HL-60 (cell line): ENCODE results near the gene BARD1.
"Not testable (repeated sequence)": the region's sequence is repeated elsewhere in the genome, so short reads cannot be mapped to it uniquely, and the experiment has no call there.

Experiments used
- DNase-seq, 2 experiments: peaks; one replicate each; pipeline ENCODE4 v3.0.0-alpha.2; 2010 to 2020; ENCODE audit warnings: low read depth in 1 of 2, low spot score in 1 of 2
- H3K27ac ChIP-seq: fragments of 250-450 bp; sonication (Bioruptor Pico); replicated peaks from 2 replicates; pipeline ENCODE4 v1.5.1; 2020; ENCODE audit warnings: mild to moderate bottlenecking, moderate library complexity
- H3K27me3 ChIP-seq: fragments of 250-450 bp; sonication (Bioruptor Pico); 2 replicates; pipeline ENCODE4 v1.5.1; 2021; ENCODE audit warnings: mild to moderate bottlenecking, moderate library complexity; ENCODE audit not compliant: insufficient read depth, poor library complexity, severe bottlenecking
- H3K4me3 ChIP-seq: replicated peaks from 2 replicates; pipeline ENCODE4 v1.5.1; 2011; ENCODE audit warnings: mild to moderate bottlenecking, control low read depth, low read length; ENCODE audit not compliant: insufficient read depth
- CTCF ChIP-seq: IDR thresholded peaks from one replicate; pipeline ENCODE4 v1.5.1; 2011; ENCODE audit warnings: low read length, control low read depth, inconsistent platforms; ENCODE audit not compliant: insufficient read depth
- GABPA ChIP-seq: IDR thresholded peaks from 2 replicates; pipeline ENCODE4 v1.6.1; 2012; ENCODE audit warnings: low read depth
- POLR2AphosphoS5 ChIP-seq: IDR thresholded peaks from 2 replicates; pipeline ENCODE4 v1.6.1; 2012; ENCODE audit warnings: low read depth
- REST ChIP-seq: IDR thresholded peaks from 2 replicates; pipeline ENCODE4 v1.6.1; 2012; ENCODE audit warnings: low read depth; ENCODE audit not compliant: insufficient replicate concordance
- SPI1 ChIP-seq: IDR thresholded peaks from 2 replicates; pipeline ENCODE4 v1.6.1; 2012; ENCODE audit warnings: low read depth, mild to moderate bottlenecking, borderline replicate concordance

The BARD1 gene

GRCh38 chr2:214724741-214725140 lies 84.7 kb downstream of the BARD1 start:
- no peak for DNase-seq
- Histone ChIP-seq H3K27me3 (no peaks in the 10 kb centered on the region), H3K27ac (no peak overlapping the region), H3K4me3 (no peak overlapping the region)
- TF ChIP-seq SPI1 (no peak), POLR2AphosphoS5 (no peak), GABPA (no peak), CTCF (no peak), REST (peak; percentile 78)

- H3K4me3 ChIP-seq, H3K27ac ChIP-seq, H3K27me3 ChIP-seq, DNase-seq: not testable (repeated sequence)
These were observed 91.6 kb downstream of the BARD1 start for GRCh38 chr2:214717837-214718236.

GRCh38 chr2:214716811-214717560 lies 92.5 kb downstream of the BARD1 start:
- no peak overlapping the region for H3K27ac ChIP-seq

More at GRCh38 chr2:214716811-214717560, 92.5 kb downstream of the BARD1 start:
- no peak overlapping the region for H3K4me3 ChIP-seq
- TF ChIP-seq SPI1 (no peak), GABPA (no peak), CTCF (no peak), POLR2AphosphoS5 (no peak), REST (no peak)
- no peak for DNase-seq
- H3K27me3 ChIP-seq, result no peaks in the 10 kb centered on the region
